CD14-positive monocyte (primary cell): ENCODE data around the gene SLC25A22. TPM values are rescaled to one million over a fixed set of nuclear protein-coding genes. Genes with fewer than 3 reads are reported as not detected.

Experiments used
- DNase-seq, 3 donors: peaks; one replicate each; pipeline ENCODE4 v3.0.0-alpha.2; 2011 to 2022
- H2AFZ ChIP-seq: 2 replicates; pipeline ENCODE4 v1.6.0; 2012; ENCODE audit warnings: mild to moderate bottlenecking, low read depth, low read length, inconsistent platforms; ENCODE audit not compliant: insufficient read depth, poor library complexity, severe bottlenecking
- H3K27ac ChIP-seq, 2 donors: 1 replicate in 1 of 2; 2 replicates in 1 of 2; pipeline ENCODE4 v1.5.1; 2012 to 2013; ENCODE audit warnings: low read length in 2 of 2, control low read depth in 1 of 2, inconsistent platforms in 1 of 2, low read depth in 1 of 2, mild to moderate bottlenecking in 1 of 2
- H3K27me3 ChIP-seq, 2 donors: one replicate each; pipeline versions ENCODE4 v1.6.0 to v1.6.1; 2011 to 2013; ENCODE audit warnings: low read length in 2 of 2; ENCODE audit not compliant: control insufficient read depth in 2 of 2, insufficient read depth in 2 of 2
- H3K36me3 ChIP-seq, 2 donors: replicated peaks in 1 of 2; 1 replicate in 1 of 2; 2 replicates in 1 of 2; pipeline versions ENCODE4 v1.5.1 to v1.6.1; 2012 to 2013; ENCODE audit warnings: low read length in 2 of 2, control low read depth in 1 of 2, inconsistent platforms in 1 of 2, mild to moderate bottlenecking in 1 of 2; ENCODE audit not compliant: insufficient read depth in 2 of 2, control insufficient read depth in 1 of 2
- H3K4me1 ChIP-seq, 2 donors: 1 replicate in 1 of 2; 2 replicates in 1 of 2; pipeline versions ENCODE4 v1.5.1 to v1.6.1; 2012 to 2013; ENCODE audit warnings: low read length in 2 of 2, control low read depth in 1 of 2, inconsistent platforms in 1 of 2, mild to moderate bottlenecking in 1 of 2, moderate library complexity in 1 of 2; ENCODE audit not compliant: insufficient read depth in 2 of 2, control insufficient read depth in 1 of 2
- H3K4me2 ChIP-seq: replicated peaks from 2 replicates; pipeline ENCODE3; 2012; ENCODE audit warnings: low read length, moderate library complexity, mild to moderate bottlenecking; ENCODE audit not compliant: poor library complexity, severe bottlenecking; ENCODE audit errors: extremely low read depth
- H3K4me3 ChIP-seq, 3 experiments: fragments of 200-600 bp in 1 of 3; sonication (generic) in 1 of 3; replicated peaks in 1 of 3; 1 replicate in 2 of 3; 2 replicates in 1 of 3; pipeline ENCODE4 v1.5.1; 2011 to 2013; ENCODE audit warnings: low read length in 3 of 3, mild to moderate bottlenecking in 3 of 3, control low read depth in 2 of 3, low read depth in 2 of 3, inconsistent platforms in 1 of 3, moderate library complexity in 1 of 3
- H3K79me2 ChIP-seq: 2 replicates; pipeline ENCODE4 v1.6.0; 2012; ENCODE audit warnings: mild to moderate bottlenecking, control low read depth, inconsistent platforms, low read length, moderate library complexity; ENCODE audit not compliant: insufficient read depth
- H3K9ac ChIP-seq: 2 replicates; pipeline ENCODE4 v1.6.0; 2017; ENCODE audit warnings: low read length, mild to moderate bottlenecking; ENCODE audit not compliant: insufficient read depth, poor library complexity, severe bottlenecking
- H3K9me3 ChIP-seq, 2 donors: replicated peaks in 1 of 2; 1 replicate in 1 of 2; 2 replicates in 1 of 2; pipeline versions ENCODE4 v1.5.1 to v1.6.1; 2012 to 2013; ENCODE audit warnings: low read length in 2 of 2, control low read depth in 1 of 2; ENCODE audit not compliant: control insufficient read depth in 1 of 2, insufficient read depth in 1 of 2
- H4K20me1 ChIP-seq: 2 replicates; pipeline ENCODE4 v1.6.0; 2012; ENCODE audit warnings: mild to moderate bottlenecking, low read length, control low read depth, moderate library complexity; ENCODE audit not compliant: insufficient read depth
- H3K27ac Mint-ChIP-seq, 7 donors: one replicate each; pipeline ENCODE4 v1.8.0; 2020; ENCODE audit warnings: mild to moderate bottlenecking in 7 of 7, mixed read lengths in 7 of 7, moderate library complexity in 6 of 7, inconsistent platforms in 2 of 7
- H3K27me3 Mint-ChIP-seq, 3 donors: one replicate each; pipeline ENCODE4 v1.8.0; 2021 to 2022; ENCODE audit warnings: low read depth in 3 of 3, mild to moderate bottlenecking in 3 of 3, mixed read lengths in 3 of 3, moderate library complexity in 3 of 3, inconsistent platforms in 1 of 3
- H3K36me3 Mint-ChIP-seq, 2 donors: one replicate each; pipeline ENCODE4 v1.8.0; 2020; ENCODE audit warnings: mixed read lengths in 2 of 2, inconsistent platforms in 1 of 2, mild to moderate bottlenecking in 1 of 2
- H3K4me1 Mint-ChIP-seq: one replicate; pipeline ENCODE4 v1.8.0; 2020; ENCODE audit warnings: mild to moderate bottlenecking, mixed read lengths
- H3K4me3 Mint-ChIP-seq, 2 donors: one replicate each; pipeline ENCODE4 v1.8.0; 2020; ENCODE audit warnings: mild to moderate bottlenecking in 2 of 2, mixed read lengths in 2 of 2, moderate library complexity in 1 of 2
- H3K9me3 Mint-ChIP-seq, 7 donors: one replicate each; pipeline ENCODE4 v1.8.0; 2020 to 2022; ENCODE audit warnings: mixed read lengths in 7 of 7, mild to moderate bottlenecking in 6 of 7, moderate library complexity in 6 of 7, inconsistent platforms in 2 of 7
- CTCF ChIP-seq: fragments of 200-600 bp; IDR thresholded peaks from one replicate; pipeline ENCODE4 v1.8.0; 2022; ENCODE audit warnings: antibody characterized with exemption, mild to moderate bottlenecking
- WGBS: methylation state at CpG from one replicate; pipeline ENCODE4 v1.1.5; 2013; ENCODE audit warnings: missing lambda C conversion rate; ENCODE audit not compliant: insufficient coverage; 5-methylcytosine and 5-hydroxymethylcytosine counted together
- intact Hi-C, 2 donors: fragments of 100-400 bp; cut with micrococcal nuclease; formaldehyde crosslinking; loops; one replicate each; pipeline versions ENCODE4 v1.15.0 to v1.15.1; 2023
- polyA plus RNA-seq, 3 donors: library from polyadenylated mRNA; depleted of rRNA in 1 of 3; unstranded in 2 of 3; stranded (reverse) in 1 of 3; fragments of 300-500 nt in 2 of 3; fragments of >200 nt in 1 of 3; fragmentation: Illumina TruSeq in 2 of 3; gene quantifications; 1 replicate in 2 of 3; 2 replicates in 1 of 3; pipeline ENCODE4 v1.2.3, GENCODE V29; 2012 to 2021

The SLC25A22 gene
- polyA plus RNA-seq, 3 donors = 4.4 to 20.9 (median 5.6) TPM

DNA sequence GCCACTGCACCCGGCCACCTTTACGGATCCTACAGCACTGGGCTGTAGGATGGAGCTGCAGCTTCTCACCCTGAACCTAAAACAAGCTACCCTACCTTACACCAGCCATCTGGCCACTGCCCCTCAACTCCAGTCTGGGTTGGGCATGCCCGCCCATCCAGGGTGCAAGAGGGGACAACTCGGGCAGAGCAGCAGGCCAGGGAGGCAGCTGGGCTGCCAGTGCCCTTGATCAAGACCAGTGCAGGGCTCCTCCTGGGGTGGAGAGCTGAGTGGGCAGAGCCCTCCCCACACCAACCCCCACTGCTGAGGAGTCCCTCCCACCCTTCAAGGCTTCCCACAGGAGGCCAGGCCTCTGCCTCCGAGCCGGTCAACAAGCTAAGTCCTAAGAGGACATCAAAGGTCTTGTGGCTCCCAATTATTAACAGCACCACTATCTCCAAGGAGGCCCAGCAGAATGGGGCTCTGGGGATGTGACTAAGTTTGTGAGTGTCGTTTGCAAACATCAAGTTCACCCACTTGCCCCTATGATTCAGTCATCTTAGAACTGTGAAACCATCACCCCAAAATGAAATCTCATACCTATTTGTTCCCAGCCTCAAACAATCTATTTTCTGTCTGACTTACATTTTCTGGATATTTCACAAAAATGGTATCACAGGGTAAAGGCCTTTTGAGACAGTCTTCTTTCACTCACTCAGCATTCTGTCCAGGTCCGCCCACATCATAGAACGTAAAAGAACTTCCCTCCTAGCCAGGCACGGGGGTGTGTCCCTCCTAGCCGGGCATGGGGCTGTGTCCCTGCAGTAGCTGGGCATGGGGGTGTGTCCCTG is 31.8 kb downstream of the SLC25A22 start:
- WGBS = 96% methylated on average over 4 of the region's 11 CpGs
- intact Hi-C loops = no loop called here
- no peak overlapping the region for H3K27ac ChIP-seq

DNA sequence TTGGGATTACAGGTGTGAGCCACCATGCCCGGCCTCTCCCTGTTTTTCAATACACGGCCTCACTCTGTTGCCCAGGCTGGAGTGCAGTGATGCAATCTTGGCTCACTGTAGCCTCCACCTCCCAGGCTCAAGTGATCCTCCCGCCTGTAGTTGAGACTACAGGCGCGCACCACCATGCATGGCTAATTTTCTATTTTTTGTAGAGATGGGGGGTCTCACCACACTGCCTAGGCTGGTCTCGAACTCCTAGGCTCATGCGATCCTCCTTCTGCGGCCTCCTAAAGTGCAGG is 32.3 kb downstream of the SLC25A22 start:
- H3K9me3 Mint-ChIP-seq = peaks cover 0 to 2% (median 0%) of the 10 kb centered on the region in 7 donors
- peaks cover 9% of the 10 kb centered on the region for H3K4me1 Mint-ChIP-seq
- H3K79me2 ChIP-seq = peaks cover 8% of the 10 kb centered on the region
- no peak overlapping the region for H3K4me3 Mint-ChIP-seq
- H3K9ac ChIP-seq = no peak overlapping the region
- H3K36me3 ChIP-seq = peaks cover 52 to 76% of the 10 kb centered on the region in 2 donors
- no peaks in the 10 kb centered on the region for H3K4me1 ChIP-seq
- H3K27me3 ChIP-seq = no peaks in the 10 kb centered on the region
- 90% methylated on average over 4 of the region's 8 CpGs for WGBS
- H3K27ac ChIP-seq = no peak overlapping the region
- no peaks in the 10 kb centered on the region for H3K27me3 Mint-ChIP-seq
- no peak for TF ChIP-seq CTCF
- peaks cover 70% of the 10 kb centered on the region for H4K20me1 ChIP-seq
- no peak overlapping the region for H3K4me2 ChIP-seq
- no peak overlapping the region for H2AFZ ChIP-seq
- H3K4me3 ChIP-seq = no peak overlapping the region
- intact Hi-C loops = loop anchor here in 1 of 2 donors (2.0 kb wide), 1 partner anchor 103 kb away; no protein-coding TSS in a partner anchor
- H3K9me3 ChIP-seq = no peaks in the 10 kb centered on the region
- H3K36me3 Mint-ChIP-seq = peaks cover 47 to 74% of the 10 kb centered on the region in 2 donors
- H3K27ac Mint-ChIP-seq = peak overlapping the region in 4 of 7 donors; percentile 33 to 87 (median 56)
- no peak for DNase-seq

More for the DNA sequence above, 31.8 kb downstream of the SLC25A22 start:
- no peak overlapping the region for H2AFZ ChIP-seq
- Mint-ChIP-seq H3K27me3 (no peaks in the 10 kb centered on the region), H3K4me3 (no peak overlapping the region), H3K36me3 (peaks cover 49 to 74% of the 10 kb centered on the region in 2 donors), H3K4me1 (peaks cover 9% of the 10 kb centered on the region), H3K9me3 (peaks cover 0 to 2% (median 0%) of the 10 kb centered on the region in 7 donors), H3K27ac (peak overlapping the region in 3 of 7 donors; percentile 40 to 71 (median 66))
- H3K4me1 ChIP-seq = no peaks in the 10 kb centered on the region
- peaks cover 53 to 76% of the 10 kb centered on the region in 2 donors for H3K36me3 ChIP-seq
- H3K79me2 ChIP-seq = peaks cover 3% of the 10 kb centered on the region
- H3K27me3 ChIP-seq = no peaks in the 10 kb centered on the region
- H4K20me1 ChIP-seq = peaks cover 64% of the 10 kb centered on the region
- H3K9ac ChIP-seq = no peak overlapping the region
- H3K4me2 ChIP-seq = no peak overlapping the region
- no peaks in the 10 kb centered on the region for H3K9me3 ChIP-seq
- no peak for DNase-seq
- no peak for TF ChIP-seq CTCF
- H3K4me3 ChIP-seq = no peak overlapping the region
